Right kidney (tissue), 1 donor: ENCODE data around the gene DRG2.

Experiments
- DNase-seq: peaks from one replicate; pipeline ENCODE4 v3.0.0-alpha.2; 2016

DRG2 gene

DNA sequence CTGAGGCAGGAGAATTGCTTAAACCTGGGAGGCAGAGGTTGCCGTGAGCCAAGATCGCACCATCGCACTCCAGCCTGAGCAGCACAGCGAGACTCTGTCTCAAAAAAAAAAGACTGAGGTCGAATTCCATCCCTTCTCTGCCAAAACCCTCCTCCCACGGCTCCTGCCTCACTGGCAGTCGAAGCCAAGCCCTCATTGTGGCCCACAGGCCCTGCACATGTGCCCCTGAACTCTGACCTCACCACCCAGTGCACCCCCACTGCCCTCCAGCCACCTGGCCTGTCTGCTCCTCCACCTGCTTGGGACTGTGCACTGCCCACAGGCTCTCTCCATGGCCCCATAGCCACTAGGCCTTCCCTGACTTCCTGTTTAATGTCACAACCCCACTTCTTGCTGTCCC is 27.8 kb downstream of the DRG2 start:
- DNase-seq, result no peak

DNA sequence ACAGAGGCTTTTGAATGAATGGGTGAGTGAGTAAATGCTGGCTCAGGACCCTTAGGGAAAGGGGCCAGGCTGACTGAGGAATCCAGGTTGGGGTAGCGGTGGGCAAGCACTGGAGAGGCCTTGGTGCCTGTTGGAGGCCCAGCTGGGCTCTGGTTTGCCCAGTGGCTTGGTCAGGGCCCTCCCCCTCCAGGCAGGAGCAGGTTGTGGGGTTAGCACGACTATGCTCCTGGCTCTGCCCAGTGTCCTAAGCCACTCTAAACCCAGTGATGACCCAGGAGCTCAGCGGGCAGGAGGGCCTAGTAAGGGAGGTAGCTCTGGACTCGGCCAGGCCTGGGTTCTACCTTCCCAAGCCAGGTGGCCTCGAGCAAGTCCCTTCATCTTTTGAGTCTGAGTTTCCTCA is 28.3 kb downstream of the DRG2 start:
- DNase-seq, result no peak

DNA sequence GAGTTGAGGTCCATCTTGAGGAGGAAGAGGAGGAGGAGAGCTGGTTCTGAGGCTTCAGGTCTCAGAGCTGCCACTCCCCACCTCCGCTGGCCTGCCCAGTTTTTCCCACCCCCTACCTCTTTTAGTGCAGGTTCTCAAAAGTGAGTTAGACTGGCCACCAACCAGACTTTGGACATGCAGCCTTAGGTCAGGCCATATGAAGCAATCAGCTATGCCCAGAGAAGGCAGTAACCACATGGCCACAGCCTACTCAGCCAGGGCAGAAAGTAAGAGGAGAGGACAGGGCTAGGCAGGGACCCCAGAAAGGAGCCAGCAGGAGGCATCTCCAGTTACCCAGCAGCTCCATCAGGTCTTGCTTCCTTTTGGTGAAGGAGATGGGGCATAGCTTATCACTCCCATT is 29.8 kb downstream of the DRG2 start:
- DNase-seq, result no peak

DNA sequence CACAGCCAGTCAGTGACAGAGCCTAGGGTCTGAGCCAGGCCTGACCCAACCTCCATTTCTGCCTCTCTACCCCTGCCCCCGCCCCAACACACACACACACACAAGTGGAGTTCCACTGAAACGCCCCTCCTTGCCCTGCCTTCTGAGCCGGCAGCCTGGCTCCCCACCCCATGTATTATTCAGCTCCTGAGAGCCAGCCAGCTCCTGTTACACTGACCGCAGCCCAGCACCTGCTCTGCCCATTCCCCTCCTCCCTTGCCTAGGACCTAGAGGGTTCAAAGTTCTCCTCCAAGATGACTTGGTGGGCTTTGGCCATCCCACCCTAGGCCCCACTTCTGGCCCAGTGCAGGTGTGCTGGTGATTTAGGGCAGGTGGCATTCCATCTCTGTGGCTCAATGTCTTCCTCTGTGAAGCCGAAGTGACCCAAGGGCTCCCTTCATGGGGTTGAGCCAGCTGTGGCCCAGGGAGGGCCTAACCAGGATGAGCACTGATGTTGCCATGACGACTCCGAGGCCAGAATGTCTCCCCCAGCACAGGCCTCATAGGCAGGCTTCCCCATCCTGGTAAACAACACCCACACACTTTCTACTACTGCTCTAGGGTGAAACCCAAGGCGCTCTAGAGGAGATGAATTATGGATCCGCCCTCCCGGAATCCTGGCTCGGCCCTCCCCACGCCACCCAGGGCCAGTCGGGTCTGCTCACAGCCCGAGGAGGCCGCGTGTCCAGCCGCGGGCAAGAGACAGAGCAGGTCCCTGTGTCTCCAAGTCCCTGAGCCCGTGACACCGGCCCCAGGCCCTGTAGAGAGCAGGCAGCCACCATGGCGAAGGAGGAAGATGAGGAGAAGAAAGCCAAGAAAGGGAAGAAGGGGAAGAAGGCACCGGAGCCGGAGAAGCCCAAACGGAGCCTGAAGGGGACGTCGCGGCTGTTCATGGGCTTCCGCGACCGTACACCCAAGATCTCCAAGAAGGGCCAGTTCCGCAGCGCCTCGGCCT is 30.5 kb downstream of the DRG2 start:
- DNase-seq, result no peak

DNA sequence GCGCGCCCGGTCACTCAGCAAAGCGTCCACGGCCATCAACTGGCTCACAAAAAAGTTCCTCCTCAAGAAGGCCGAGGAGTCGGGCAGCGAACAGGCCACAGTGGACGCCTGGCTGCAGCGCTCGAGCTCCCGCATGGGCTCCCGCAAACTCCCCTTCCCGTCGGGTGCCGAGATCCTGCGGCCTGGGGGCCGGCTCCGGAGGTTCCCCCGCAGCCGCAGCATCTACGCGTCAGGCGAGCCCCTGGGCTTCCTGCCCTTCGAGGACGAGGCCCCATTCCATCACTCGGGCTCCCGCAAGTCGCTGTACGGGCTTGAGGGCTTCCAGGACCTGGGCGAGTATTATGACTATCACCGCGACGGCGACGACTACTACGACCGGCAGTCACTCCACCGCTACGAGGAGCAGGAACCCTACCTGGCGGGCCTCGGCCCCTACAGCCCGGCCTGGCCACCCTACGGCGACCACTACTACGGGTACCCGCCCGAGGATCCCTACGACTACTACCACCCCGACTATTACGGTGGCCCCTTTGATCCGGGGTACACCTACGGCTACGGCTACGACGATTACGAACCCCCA is 31.5 kb downstream of the DRG2 start:
- DNase-seq, result no peak

DNA sequence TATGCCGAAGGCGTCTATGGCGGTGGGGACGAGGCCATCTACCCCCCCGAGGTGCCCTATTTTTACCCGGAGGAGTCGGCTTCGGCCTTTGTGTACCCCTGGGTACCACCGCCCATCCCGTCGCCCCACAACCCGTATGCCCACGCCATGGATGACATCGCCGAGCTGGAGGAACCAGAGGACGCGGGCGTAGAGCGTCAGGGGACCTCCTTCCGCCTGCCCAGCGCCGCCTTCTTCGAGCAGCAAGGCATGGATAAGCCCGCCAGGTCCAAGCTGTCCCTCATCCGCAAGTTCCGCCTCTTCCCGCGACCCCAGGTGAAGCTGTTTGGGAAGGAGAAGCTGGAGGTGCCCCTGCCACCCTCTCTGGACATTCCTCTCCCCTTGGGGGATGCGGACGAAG is 32.2 kb downstream of the DRG2 start:
- no peak for DNase-seq

DNA sequence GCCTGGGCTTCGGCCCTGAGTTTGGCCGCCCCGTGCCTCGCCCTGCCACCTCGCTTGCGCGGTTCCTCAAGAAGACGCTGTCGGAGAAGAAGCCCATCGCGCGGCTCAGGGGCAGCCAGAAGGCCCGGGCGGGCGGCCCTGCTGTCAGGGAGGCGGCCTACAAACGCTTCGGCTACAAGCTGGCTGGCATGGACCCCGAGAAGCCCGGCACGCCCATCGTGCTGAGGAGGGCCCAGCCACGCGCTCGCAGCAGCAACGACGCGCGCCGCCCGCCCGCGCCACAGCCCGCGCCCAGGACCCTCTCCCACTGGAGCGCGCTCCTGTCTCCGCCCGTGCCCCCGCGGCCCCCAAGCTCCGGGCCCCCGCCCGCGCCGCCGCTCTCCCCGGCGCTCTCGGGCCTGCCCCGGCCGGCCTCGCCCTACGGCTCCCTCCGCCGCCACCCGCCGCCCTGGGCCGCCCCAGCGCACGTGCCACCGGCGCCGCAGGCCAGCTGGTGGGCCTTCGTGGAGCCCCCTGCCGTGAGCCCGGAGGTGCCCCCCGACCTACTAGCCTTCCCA is 32.8 kb downstream of the DRG2 start:
- DNase-seq, result no peak

DNA sequence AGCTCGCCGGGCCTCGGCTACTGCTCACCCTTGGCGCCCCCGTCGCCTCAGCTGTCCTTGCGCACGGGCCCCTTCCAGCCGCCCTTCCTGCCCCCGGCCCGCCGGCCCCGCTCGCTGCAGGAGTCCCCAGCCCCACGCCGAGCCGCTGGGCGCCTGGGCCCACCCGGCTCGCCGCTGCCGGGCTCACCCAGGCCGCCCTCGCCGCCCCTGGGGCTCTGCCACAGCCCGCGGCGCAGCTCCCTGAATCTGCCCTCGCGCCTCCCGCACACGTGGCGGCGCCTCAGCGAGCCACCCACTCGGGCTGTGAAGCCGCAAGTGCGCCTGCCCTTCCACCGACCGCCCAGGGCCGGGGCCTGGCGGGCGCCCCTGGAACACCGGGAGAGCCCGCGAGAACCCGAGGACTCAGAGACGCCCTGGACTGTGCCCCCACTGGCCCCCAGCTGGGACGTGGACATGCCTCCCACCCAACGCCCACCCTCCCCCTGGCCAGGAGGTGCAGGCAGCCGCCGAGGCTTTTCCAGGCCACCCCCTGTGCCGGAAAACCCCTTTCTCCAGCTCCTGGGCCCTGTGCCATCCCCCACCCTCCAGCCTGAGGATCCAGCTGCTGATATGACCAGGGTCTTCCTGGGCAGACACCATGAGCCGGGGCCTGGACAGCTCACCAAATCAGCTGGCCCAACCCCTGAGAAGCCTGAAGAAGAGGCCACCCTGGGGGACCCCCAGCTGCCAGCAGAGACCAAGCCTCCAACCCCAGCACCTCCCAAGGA is 33.6 kb downstream of the DRG2 start:
- DNase-seq, result no peak

DNA sequence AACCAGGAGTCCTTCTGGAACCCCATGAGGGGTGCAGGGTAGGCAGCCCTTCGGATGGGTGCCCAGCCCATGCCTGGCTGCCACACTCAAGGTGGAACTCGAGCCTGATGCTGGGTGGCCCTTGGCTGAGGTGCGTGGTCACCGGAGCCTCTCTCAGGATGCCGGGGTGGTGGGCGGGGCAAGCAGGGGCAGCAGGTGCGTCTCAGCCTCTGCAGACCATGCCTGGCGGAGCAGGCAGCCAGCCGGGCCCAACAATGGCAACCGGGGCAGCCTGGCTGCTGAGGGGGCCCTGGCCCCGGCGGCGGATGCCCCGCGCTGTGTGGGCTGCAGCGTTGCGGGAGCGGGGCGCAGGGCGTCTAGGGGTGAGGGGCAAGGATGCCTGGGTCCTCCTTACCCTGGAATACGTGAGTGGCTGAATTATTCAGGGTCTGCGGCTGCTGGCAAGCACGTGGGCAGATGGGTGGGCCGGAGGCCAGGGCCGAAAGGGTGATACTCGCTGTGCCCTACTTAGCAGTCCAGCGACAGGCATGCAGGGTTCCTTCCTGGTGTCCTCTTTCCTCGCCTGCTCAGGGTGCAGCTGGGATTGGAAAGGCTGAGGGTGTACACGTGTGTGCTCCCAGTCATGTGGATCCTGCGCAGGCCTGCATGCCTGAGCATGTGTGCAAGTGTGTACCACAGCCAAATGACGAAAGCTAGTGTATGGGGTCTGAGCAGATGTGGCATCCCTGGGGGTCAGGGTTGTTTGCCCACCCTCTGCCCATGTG is 35.4 kb downstream of the DRG2 start:
- DNase-seq, result no peak

DNA sequence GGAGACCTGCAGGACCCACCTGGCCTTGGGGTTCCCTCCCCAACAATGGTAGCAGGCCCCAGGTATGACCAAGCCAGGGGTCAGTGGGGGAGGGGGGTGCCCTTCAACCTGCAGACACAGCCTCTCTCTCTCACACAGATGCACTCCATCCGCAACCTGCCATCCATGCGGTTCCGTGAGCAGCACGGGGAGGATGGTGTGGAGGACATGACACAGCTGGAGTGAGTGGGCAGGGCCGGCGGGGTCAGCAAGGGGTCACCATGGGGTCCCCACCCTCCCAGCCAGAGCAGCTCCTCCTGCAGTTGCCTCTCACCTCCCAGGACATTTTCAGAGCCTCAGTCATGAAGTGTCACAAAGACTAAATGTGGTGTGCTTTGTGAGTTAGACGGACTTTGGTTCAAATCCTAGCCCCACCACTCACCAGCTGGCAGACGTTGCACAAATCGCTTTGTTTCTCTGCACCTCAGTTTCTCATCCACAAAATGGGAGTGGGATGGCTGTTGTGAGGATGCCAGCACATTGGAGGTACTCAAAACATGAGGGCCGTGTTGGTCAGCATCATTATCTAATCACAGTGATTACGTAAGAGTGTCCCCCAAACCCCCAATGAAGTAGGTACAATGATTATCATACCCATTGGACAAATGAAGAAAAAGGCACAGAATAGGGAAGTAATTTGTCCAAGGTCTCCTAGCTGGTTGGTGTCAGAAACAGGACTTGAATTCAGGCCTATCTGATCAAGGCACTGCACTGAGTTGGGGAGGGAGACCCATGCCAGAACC is 36.8 kb downstream of the DRG2 start:
- DNase-seq, result no peak

DNA sequence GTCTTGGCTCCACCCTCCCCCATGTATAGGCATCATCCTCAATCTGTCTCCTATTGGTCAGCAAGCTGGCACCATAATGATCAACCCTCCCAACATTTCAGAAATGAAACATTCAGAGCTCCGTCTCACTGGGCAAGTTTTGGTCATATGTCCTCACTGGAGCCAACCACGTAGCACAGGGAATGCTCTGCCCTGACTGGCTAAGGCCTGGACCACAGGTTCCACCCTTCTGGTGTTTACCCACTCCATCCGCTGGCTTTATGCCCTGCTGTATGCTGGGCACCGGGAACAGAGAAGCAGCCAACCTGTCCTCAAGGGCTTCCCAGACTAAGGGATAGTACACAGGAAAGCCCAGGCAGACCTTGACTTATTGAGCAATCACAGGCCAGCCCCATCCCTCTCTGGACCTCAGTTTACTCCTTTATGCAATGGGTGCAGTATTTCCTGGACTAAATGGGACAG is 41.3 kb downstream of the DRG2 start:
- no peak for DNase-seq

DNA sequence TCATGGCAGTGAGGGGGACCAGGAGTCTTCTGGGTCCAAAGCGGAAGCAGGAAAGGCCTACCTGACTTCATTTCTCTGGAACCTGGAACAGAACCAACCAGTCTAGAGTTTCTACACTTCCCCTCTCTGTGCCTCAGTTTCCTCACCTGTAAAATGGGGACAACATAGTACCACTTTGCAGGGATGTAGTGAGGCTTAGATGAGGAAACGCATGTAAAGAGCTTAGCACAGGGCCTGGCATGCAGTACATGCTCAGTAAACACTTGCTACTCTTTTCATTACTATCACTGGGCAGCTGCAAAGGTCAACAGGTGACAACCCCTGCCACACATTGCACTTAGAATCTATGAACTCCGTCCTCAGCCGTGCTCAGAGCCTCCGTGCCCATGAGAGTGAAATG is 45.0 kb downstream of the DRG2 start:
- no peak for DNase-seq

DNA sequence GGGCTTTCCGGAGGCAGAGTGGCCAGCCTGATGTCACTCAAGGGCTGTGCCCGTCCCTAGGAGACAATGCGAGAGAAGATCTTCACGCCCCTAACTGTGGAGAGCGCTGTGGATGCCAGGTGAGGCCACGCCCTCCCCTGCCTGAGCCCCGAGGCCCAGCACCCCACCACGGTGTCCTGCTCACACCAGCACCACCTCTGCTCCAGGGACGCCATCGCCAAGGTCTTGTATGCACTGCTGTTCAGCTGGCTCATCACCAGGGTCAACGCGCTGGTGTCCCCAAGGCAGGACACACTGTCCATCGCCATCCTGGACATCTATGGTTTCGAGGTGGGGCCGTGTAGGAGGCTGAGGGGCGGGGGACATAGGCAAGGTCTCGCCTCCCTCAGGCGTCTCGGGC is 48.6 kb downstream of the DRG2 start:
- no peak for DNase-seq

DNA sequence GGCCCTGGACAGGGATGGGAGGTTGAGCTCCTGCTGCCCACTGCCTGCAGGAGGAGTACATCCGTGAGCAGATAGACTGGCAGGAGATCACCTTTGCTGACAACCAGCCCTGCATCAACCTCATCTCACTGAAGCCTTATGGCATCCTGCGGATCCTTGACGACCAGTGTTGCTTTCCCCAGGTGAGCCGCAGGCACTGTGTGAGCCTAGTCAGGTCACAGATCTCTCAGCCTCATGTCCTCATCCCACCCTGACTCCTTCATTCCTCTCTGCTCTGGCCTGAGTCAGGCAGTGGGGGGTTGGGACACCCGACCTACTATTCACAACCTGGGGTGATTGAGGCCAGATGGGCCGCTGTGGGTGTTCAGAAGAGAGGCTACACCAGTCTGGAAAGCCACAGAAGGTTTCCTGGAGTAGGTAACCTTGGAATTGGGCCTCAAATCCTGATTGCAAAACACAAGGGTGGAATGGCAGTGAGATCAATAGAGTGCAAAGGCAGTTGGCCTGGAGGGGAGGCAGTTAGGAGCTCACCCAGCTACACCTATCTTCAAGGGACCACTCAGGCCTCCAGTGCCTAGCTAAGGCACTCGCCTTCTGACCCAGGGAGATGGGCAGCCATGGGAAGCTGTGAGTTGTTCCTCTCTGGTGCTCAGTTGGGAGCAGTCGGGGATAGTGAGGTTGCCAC is 50.5 kb downstream of the DRG2 start:
- no peak for DNase-seq

DNA sequence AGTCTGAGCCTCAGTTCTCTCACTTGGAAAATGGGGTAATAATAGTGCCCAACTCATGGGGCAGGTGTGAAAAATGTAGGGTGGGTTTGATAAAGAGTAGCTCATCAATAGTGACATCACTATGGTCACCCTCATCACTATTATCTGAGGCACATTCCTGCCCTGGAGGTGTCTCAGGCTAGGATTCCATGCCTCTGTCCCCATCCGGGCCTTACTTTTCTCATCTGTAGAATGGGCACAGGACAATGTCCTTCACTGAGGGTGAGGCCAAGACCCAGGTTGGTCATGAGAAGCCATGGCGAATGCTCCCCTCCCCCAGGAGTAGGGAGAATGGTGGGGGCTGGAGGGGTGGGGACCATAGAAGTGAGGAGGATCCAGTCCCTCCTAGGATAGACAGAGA is 51.3 kb downstream of the DRG2 start:
- no peak for DNase-seq

DNA sequence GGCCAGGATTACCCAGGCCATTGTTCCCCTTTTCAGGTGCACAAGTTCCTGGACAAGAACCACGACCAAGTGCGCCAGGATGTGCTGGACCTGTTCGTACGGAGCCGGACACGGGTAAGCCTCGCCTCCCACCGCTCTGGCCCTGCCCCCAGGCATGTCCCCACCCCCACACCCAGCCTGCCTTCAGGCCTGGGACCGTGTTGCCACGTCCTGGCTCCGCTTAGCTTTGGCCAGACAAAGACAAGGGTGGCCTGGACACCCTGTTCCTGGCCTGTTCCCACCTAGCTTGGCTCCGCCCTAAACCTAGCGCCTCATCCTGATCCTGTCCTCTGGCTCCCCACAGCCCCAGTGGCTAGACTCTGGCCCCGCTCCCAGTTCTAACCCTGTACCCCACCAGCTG is 51.8 kb downstream of the DRG2 start:
- no peak for DNase-seq

DNA sequence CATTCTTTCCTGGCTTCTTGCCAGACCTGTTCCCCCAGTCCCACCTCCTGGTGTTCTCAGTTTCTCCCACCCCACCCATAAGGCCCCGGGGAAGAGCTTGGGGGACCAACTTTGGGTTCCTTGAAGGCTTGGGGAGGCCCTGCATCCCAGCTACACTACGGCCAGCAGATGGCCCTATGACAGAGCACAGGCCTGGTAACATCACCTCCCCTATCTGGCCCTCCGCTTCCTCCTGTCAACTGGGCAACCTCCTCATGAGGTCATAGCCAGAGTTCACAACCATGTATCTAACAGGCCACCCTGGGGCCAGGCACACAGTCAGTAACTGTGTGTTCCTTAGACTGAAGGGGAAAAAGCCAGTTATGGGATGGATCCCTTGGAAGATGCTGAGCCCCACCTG is 52.2 kb downstream of the DRG2 start:
- DNase-seq, result no peak

DNA sequence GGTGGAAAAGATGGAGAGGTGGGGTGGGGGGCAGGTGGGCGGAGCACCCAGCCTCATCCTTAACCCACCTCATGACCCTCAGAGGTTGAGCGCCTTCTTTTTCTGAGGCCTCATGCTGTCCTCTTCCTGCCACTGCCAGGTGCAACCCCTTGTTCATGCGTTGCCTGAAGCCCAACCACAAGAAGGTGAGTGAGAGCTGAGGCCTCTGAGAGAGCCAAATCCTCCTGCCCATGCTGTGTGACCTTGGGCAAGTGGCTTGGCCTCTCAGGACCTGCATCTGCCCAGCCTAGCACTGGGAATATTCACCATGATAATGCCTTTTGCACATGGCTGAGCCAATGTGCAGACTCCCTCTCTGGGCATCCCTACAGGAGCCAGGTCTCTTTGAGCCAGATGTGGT is 52.9 kb downstream of the DRG2 start:
- DNase-seq, result no peak

DNA sequence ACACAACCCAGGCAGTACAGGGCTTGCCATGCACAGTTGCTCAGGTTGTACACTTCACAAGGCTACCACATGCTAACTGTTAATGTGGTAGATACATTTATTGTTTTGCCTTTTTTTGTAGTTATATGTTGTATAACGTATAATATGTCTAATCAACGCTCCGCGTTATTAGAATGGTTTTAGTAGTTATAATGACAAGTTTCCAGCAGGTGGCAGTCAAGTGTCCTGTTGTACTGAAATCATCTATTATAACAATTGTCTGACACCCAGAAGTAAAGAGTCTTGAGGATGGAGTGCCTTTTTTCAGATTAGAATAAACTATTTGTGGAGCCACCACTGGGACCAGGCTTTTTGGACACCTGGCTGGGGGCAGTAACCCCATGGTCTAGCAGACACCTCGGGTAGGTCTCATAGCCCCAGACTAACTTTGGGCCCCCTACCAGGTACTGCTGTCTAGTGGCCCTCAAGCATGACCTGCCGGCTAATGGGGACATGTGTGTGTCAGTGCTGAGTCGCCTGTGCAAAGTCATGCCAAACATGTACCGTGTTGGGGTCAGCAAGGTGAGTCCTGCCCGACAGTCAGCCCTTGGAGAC is 53.6 kb downstream of the DRG2 start:
- no peak for DNase-seq

DNA sequence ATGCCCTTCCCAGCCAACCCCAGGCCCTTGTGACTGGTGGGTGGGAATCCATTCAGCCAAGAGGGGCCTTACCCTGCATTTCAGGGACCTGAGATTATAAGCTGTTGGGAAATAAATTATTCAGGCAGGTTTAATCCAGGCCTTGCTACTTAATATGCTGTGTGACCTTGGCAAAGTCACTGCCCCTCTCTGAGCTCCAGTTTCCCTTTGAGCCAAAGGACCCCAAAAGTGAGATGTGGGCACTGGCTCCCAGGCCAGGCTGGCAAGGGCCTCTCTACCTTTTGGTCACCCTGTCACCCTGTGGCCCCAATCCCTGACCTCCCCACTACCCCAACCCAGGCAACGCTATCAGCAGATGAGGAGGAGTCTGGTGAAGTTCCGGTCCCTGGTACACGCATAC is 54.7 kb downstream of the DRG2 start:
- no peak for DNase-seq
